Natural killer cell (primary cell): ENCODE measurements around the gene ADAM19. TPM values are rescaled to one million over a fixed set of nuclear protein-coding genes. Genes with fewer than 3 reads are reported as not detected.

Source experiments
- ATAC-seq, 3 donors: fragments of 150-1000 bp in 2 of 3; fragments of 200-7000 bp in 1 of 3; cut with Tn5 transposase; 1 replicate in 1 of 3; 2 replicates in 2 of 3; pipeline ENCODE4 v1.10.0; 2021; ENCODE audit warnings: mild to moderate bottlenecking in 2 of 3, moderate library complexity in 2 of 3
- DNase-seq, 2 donors: peaks; one replicate each; pipeline versions ENCODE4 v3.0.0 to v3.0.0-alpha.2; 2013 to 2021; ENCODE audit warnings: mixed read lengths in 1 of 2
- H3K27ac ChIP-seq: one replicate; pipeline ENCODE4 v1.5.1; 2013; ENCODE audit warnings: mild to moderate bottlenecking, low read length
- H3K27me3 ChIP-seq: one replicate; pipeline ENCODE4 v1.6.1; 2013; ENCODE audit warnings: low read length; ENCODE audit not compliant: control insufficient read depth, insufficient read depth
- H3K36me3 ChIP-seq: one replicate; pipeline ENCODE4 v1.6.1; 2013; ENCODE audit warnings: low read length; ENCODE audit not compliant: control insufficient read depth, insufficient read depth
- H3K4me1 ChIP-seq: one replicate; pipeline ENCODE4 v1.6.1; 2013; ENCODE audit warnings: low read length; ENCODE audit not compliant: control insufficient read depth, insufficient read depth
- H3K4me3 ChIP-seq: one replicate; pipeline ENCODE4 v1.5.1; 2013; ENCODE audit warnings: low read length
- H3K9me3 ChIP-seq: one replicate; pipeline ENCODE4 v1.6.1; 2013; ENCODE audit warnings: low read length; ENCODE audit not compliant: control insufficient read depth, insufficient read depth
- H3K27ac Mint-ChIP-seq, 2 donors: one replicate each; pipeline ENCODE4 v1.8.0; 2022; ENCODE audit warnings: mild to moderate bottlenecking in 2 of 2, mixed read lengths in 2 of 2, moderate library complexity in 1 of 2
- H3K27me3 Mint-ChIP-seq, 2 donors: one replicate each; pipeline ENCODE4 v1.8.0; 2022; ENCODE audit warnings: low read depth in 2 of 2, mixed read lengths in 2 of 2
- H3K36me3 Mint-ChIP-seq: one replicate; pipeline ENCODE4 v1.8.0; 2022; ENCODE audit warnings: mixed read lengths
- H3K4me1 Mint-ChIP-seq, 2 donors: one replicate each; pipeline ENCODE4 v1.8.0; 2022; ENCODE audit warnings: mixed read lengths in 2 of 2
- H3K4me3 Mint-ChIP-seq: one replicate; pipeline ENCODE4 v1.8.0; 2022; ENCODE audit warnings: mild to moderate bottlenecking, moderate library complexity, mixed read lengths
- H3K9me3 Mint-ChIP-seq, 2 donors: one replicate each; pipeline ENCODE4 v1.8.0; 2022; ENCODE audit warnings: mixed read lengths in 2 of 2
- WGBS: methylation state at CpG from one replicate; pipeline ENCODE4 v1.1.7; 2013; ENCODE audit warnings: missing lambda C conversion rate; ENCODE audit not compliant: insufficient coverage; 5-methylcytosine and 5-hydroxymethylcytosine counted together
- intact Hi-C: fragments of 100-400 bp; cut with micrococcal nuclease; formaldehyde crosslinking; loops from one replicate; pipeline ENCODE4 v1.14.2; 2022
- total RNA-seq, 4 donors: library from RNA; stranded (reverse); fragments of 120-200 nt in 1 of 4; gene quantifications; one replicate each; pipeline versions ENCODE4 v1.2.3 to v1.2.4, GENCODE V29; 2013 to 2022
- TF ChIP-seq, protein P1 (sequence below): fragments of 200-600 bp; IDR thresholded peaks from one replicate; pipeline ENCODE4 v1.8.0; 2022; ENCODE audit warnings: antibody characterized with exemption

ADAM19 gene
- total RNA-seq, 3 donors from 2014 or later (not counting 1 experiment from before 2014, with no cell fraction given) = 1.2 to 28.0 (median 4.7) TPM

DNA sequence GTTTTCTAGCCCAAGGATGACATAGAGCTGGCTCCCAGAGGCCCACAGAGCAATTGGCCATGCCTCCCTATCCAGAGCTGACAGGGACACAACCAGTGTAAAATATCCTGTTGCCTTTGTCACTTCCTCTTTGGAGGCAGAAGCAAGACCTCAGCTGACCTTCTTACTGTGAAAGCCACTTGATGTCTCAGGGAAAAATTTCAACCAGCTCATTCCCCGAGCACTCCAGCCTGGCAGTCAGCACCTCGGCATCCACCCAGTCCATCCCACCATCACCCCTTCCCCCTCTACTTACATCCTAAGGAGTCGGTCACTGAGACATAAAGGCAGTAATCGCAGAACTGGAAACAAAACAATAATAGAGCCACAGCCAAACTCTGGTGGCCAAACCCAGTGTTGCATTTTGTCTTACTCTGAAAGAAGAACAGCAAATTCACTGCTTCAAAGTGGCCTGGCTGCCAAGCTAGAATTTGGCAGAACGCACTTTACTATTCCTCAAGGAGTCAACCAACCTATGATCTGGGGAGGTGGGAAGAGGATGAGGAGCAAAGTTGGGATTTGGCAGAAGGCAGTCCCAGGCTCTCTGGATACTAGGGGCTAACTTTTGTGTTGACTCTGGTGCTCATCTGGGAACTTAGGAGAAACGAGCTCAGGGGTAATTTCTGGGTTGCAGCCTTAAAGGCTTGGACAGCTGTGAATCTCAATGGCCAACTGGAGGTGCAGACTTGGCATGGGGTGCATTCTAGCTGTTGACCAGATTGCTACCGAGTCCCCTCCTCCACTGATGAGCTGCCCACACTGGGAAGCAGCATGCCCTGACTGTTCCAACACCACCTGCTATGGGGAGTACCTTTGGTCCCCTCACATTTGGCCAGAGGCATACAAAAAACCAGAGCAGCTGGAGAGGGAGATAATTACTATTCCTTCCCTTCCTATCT lies 101.9 kb downstream of the ADAM19 start:
- intact Hi-C loops = no loop called here
- Mint-ChIP-seq H3K27me3 (peaks cover 0 to 4% of the 10 kb centered on the region in 2 donors), H3K4me3 (no peak overlapping the region), H3K27ac (no peak overlapping the region), H3K36me3 (no peaks in the 10 kb centered on the region), H3K4me1 (no peaks in the 10 kb centered on the region), H3K9me3 (no peaks in the 10 kb centered on the region)
- no peak for DNase-seq
- 77% methylated on average over 7 of the region's 7 CpGs for WGBS
- no peaks in the 10 kb centered on the region for H3K27me3 ChIP-seq
- no peak overlapping the region for H3K4me3 ChIP-seq
- no peak overlapping the region for H3K27ac ChIP-seq
- TF ChIP-seq, protein P1, sequence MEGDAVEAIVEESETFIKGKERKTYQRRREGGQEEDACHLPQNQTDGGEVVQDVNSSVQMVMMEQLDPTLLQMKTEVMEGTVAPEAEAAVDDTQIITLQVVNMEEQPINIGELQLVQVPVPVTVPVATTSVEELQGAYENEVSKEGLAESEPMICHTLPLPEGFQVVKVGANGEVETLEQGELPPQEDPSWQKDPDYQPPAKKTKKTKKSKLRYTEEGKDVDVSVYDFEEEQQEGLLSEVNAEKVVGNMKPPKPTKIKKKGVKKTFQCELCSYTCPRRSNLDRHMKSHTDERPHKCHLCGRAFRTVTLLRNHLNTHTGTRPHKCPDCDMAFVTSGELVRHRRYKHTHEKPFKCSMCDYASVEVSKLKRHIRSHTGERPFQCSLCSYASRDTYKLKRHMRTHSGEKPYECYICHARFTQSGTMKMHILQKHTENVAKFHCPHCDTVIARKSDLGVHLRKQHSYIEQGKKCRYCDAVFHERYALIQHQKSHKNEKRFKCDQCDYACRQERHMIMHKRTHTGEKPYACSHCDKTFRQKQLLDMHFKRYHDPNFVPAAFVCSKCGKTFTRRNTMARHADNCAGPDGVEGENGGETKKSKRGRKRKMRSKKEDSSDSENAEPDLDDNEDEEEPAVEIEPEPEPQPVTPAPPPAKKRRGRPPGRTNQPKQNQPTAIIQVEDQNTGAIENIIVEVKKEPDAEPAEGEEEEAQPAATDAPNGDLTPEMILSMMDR = no peak
- H3K4me1 ChIP-seq = no peaks in the 10 kb centered on the region
- H3K9me3 ChIP-seq = no peaks in the 10 kb centered on the region
- no peak for ATAC-seq
- H3K36me3 ChIP-seq = no peaks in the 10 kb centered on the region

DNA sequence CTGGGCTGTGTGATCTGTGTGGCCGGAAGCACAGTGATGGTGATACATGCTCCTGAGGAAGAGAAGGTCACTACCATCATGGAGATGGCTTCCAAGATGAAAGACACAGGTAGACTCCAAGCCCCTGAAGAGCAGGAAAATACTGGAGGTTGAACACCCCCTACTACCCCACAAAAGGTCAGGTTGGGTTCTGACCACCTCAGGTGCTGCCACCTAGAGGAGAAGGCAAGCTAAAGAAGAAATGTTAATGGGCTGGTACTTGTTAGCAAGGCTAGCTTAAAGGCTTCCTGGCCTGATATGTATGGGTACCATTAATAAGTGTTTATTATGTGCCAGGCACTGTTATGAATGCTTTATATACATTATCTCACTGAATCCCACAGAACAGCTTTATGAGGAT lies 103.9 kb downstream of the ADAM19 start:
- no peaks in the 10 kb centered on the region for H3K4me1 ChIP-seq
- no peak overlapping the region for H3K27ac ChIP-seq
- 100% methylated on average over 1 of the region's 1 CpG for WGBS
- no peaks in the 10 kb centered on the region for H3K9me3 ChIP-seq
- H3K4me3 ChIP-seq = no peak overlapping the region
- ATAC-seq (peak in 1 of 3 donors; percentile 38), DNase-seq (no peak)
- H3K27me3 ChIP-seq = no peaks in the 10 kb centered on the region
- no peak overlapping the region for H3K27ac Mint-ChIP-seq
- no peaks in the 10 kb centered on the region for H3K36me3 Mint-ChIP-seq
- H3K27me3 Mint-ChIP-seq = peaks cover 0 to 4% of the 10 kb centered on the region in 2 donors
- H3K4me1 Mint-ChIP-seq = no peaks in the 10 kb centered on the region
- intact Hi-C loops = no loop called here
- H3K9me3 Mint-ChIP-seq = no peaks in the 10 kb centered on the region
- no peaks in the 10 kb centered on the region for H3K36me3 ChIP-seq
- TF ChIP-seq, protein P1 = no peak
- no peak overlapping the region for H3K4me3 Mint-ChIP-seq

DNA sequence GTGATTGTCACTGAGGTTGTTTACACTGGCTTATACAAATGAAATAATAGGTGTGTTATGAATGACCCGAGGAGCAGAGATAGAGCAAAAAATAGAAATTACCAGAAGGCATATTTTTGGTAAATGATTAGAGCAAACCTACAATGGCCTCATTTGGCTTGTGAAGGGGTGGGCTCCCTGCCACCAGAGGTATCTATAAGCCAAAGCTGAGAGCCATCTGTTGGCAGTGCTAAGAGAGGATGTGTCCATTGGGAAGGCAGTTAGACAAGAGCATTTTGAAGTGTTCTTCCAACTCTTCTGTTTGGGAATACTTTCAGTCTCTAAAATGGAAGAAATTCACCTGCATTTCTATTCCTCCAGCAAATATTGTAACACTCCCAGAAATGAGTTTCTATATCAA lies 104.9 kb downstream of the ADAM19 start:
- Histone ChIP-seq H3K27me3 (no peaks in the 10 kb centered on the region), H3K27ac (no peak overlapping the region), H3K36me3 (no peaks in the 10 kb centered on the region), H3K4me3 (no peak overlapping the region), H3K9me3 (no peaks in the 10 kb centered on the region), H3K4me1 (no peaks in the 10 kb centered on the region)
- H3K4me1 Mint-ChIP-seq = no peaks in the 10 kb centered on the region
- intact Hi-C loops = no loop called here
- peaks cover 0 to 10% of the 10 kb centered on the region in 2 donors for H3K27me3 Mint-ChIP-seq
- WGBS = 94% methylated on average over 1 of the region's 1 CpG
- no peak for ATAC-seq
- H3K4me3 Mint-ChIP-seq = no peak overlapping the region
- DNase-seq = no peak
- TF ChIP-seq, protein P1 = no peak
- H3K9me3 Mint-ChIP-seq = no peaks in the 10 kb centered on the region
- no peaks in the 10 kb centered on the region for H3K36me3 Mint-ChIP-seq
- H3K27ac Mint-ChIP-seq = no peak overlapping the region
